SK-N-MC (cell line): ENCODE measurements around the gene ADGRL3.

Experiments used
- EZH2 ChIP-seq: fragments of 200-600 bp; sonication (generic); IDR thresholded peaks from one replicate; pipeline ENCODE4 v1.6.1; 2017; ENCODE audit warnings: antibody characterized with exemption
- FOXP2 ChIP-seq: optimal IDR thresholded peaks from 2 replicates; pipeline ENCODE3; 2011; ENCODE audit warnings: mild to moderate bottlenecking, moderate library complexity; ENCODE audit not compliant: insufficient read depth; ENCODE audit errors: extremely low read length, control extremely low read depth
- POLR2AphosphoS5 ChIP-seq: IDR thresholded peaks from 2 replicates; pipeline ENCODE4 v1.6.1; 2012; ENCODE audit warnings: mild to moderate bottlenecking, low read depth, low read length, borderline replicate concordance

DNA sequence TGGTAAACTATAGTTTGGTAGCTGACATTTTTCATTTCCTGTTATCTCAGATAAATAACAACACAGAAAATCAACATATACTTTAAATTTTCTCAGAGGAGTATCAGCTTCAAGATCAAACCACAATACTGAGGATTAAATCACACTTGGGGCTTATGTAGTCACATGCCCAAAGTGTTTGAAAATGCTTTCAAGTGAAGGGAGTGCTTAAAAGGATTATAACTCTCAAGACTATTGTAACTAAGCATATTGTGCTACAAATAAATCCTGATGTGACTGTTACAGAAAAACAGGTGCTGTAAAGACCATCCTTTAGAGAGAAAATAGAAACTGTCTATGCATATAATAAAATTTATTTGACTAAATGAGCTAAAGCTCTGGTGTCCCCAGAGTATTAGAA lies 887.6 kb downstream of the ADGRL3 start:
- TF ChIP-seq POLR2AphosphoS5 = no peak
- no peak for TF ChIP-seq EZH2
- no peak for TF ChIP-seq FOXP2
